A549 (cell line): ENCODE measurements around the gene FLNB. TPM values are rescaled to one million over a fixed set of nuclear protein-coding genes. Genes with fewer than 3 reads are reported as not detected.

Experiments used
- ATAC-seq, 2 experiments: fragments of 200-7000 bp in 1 of 2; fragments of >200 bp in 1 of 2; cut with Nextera tagmentation in 1 of 2; cut with Tn5 transposase in 1 of 2; 3 replicates each; pipeline versions ENCODE4 v1.8.0 to v1.9.1; 2018 to 2020; ENCODE audit warnings: mild to moderate bottlenecking in 1 of 2, moderate library complexity in 1 of 2
- CTCF ChIA-PET: fragments of 300-600 bp; sonication (Branson Sonifier 250); formaldehyde crosslinking; extraction: SDS; loops from one replicate; lab custom pipeline; 2021; ENCODE audit warnings: antibody characterized with exemption, inconsistent platforms; lab: Yijun Ruan, JAX
- POLR2A ChIA-PET: fragments of 350-600 bp; formaldehyde crosslinking; extraction: SDS; loops from one replicate; lab custom pipeline; 2021; ENCODE audit warnings: antibody characterized with exemption, inconsistent platforms; lab: Yijun Ruan, JAX
- DNase-seq, 2 experiments: peaks; one replicate each; pipeline versions ENCODE4 v3.0.0 to v3.0.0-alpha.2; 2011 to 2016; ENCODE audit warnings: low read depth in 1 of 2, low spot score in 1 of 2
- FAIRE-seq: peaks from 2 replicates; lab custom pipeline; 2011; peaks lifted over from hg19 to GRCh38; lab: Jason Lieb, UNC
- H3K27ac ChIP-seq, 2 experiments: fragments of >200 bp; sonication (Bioruptor Twin); formaldehyde crosslinking; 3 replicates each; pipeline ENCODE4 v1.5.1; 2016 to 2017
- H3K4me1 ChIP-seq: fragments of >200 bp; sonication (Bioruptor Twin); formaldehyde crosslinking; 3 replicates; pipeline ENCODE4 v1.6.1; 2016
- H3K4me2 ChIP-seq: fragments of >200 bp; sonication (Bioruptor Twin); formaldehyde crosslinking; 3 replicates; pipeline ENCODE4 v1.6.1; 2016
- H3K4me3 ChIP-seq: fragments of >200 bp; sonication (Bioruptor Twin); formaldehyde crosslinking; 3 replicates; pipeline ENCODE4 v1.5.1; 2016
- H3K9me3 ChIP-seq: fragments of >200 bp; sonication (Bioruptor Twin); formaldehyde crosslinking; 3 replicates; pipeline ENCODE4 v1.6.1; 2016
- BHLHE40 ChIP-seq: IDR thresholded peaks from 2 replicates; pipeline ENCODE4 v1.6.1; 2012; ENCODE audit warnings: low read depth, low read length, inconsistent platforms
- CBX2 ChIP-seq: fragments of 200-600 bp; sonication (generic); IDR thresholded peaks from 2 replicates; pipeline ENCODE4 v1.6.1; 2016; ENCODE audit warnings: low read depth, mild to moderate bottlenecking, borderline replicate concordance
- CBX8 ChIP-seq: fragments of 200-600 bp; sonication (generic); IDR thresholded peaks from 2 replicates; pipeline ENCODE4 v1.6.1; 2016
- CEBPB ChIP-seq, 2 experiments: fragments of >200 bp in 1 of 2; sonication (Bioruptor Twin) in 1 of 2; formaldehyde crosslinking in 1 of 2; IDR thresholded peaks; 2 replicates each; pipeline ENCODE4 v1.6.1; 2012 to 2016
- CTCF ChIP-seq: fragments of >200 bp; sonication (Bioruptor Twin); formaldehyde crosslinking; IDR thresholded peaks from 3 replicates; pipeline ENCODE4 v1.5.1; 2016
- EP300 ChIP-seq, 2 experiments: fragments of >200 bp; sonication (Bioruptor Twin); formaldehyde crosslinking; IDR thresholded peaks; 2 replicates in 1 of 2; 3 replicates in 1 of 2; pipeline ENCODE4 v1.6.1; 2016 to 2017
- ESRRA ChIP-seq: fragments of 150-350 bp; IDR thresholded peaks from 2 replicates; pipeline ENCODE4 v1.6.1; 2014; ENCODE audit warnings: mild to moderate bottlenecking, low read length, borderline replicate concordance
- FOSB ChIP-seq: fragments of 250-450 bp; sonication (Bioruptor Pico); IDR thresholded peaks from 2 replicates; pipeline ENCODE4 v1.5.0; 2020; ENCODE audit warnings: mild to moderate bottlenecking, moderate library complexity
- FOSL2 ChIP-seq, 2 experiments: fragments of 450-650 bp in 1 of 2; fragments of >200 bp in 1 of 2; sonication (Bioruptor Twin) in 1 of 2; formaldehyde crosslinking; IDR thresholded peaks; 2 replicates each; pipeline versions ENCODE4 v1.5.0 to v1.6.1; 2016 to 2020; ENCODE audit warnings: mild to moderate bottlenecking in 1 of 2, moderate library complexity in 1 of 2
- HES2 ChIP-seq: fragments of >200 bp; sonication (Bioruptor Twin); formaldehyde crosslinking; IDR thresholded peaks from 2 replicates; pipeline ENCODE4 v1.6.1; 2016
- JUNB ChIP-seq: fragments of >200 bp; sonication (Bioruptor Twin); formaldehyde crosslinking; IDR thresholded peaks from 2 replicates; pipeline ENCODE4 v1.6.1; 2016
- KDM5A ChIP-seq: fragments of 200-600 bp; sonication (generic); IDR thresholded peaks from 2 replicates; pipeline ENCODE4 v1.6.1; 2016; ENCODE audit warnings: antibody characterized with exemption, mild to moderate bottlenecking
- MYC ChIP-seq: IDR thresholded peaks from 2 replicates; pipeline ENCODE4 v1.6.1; 2012; ENCODE audit warnings: mild to moderate bottlenecking, inconsistent platforms, low read length, improper control_type of control experiment, borderline replicate concordance
- NPAS2 ChIP-seq: fragments of 250-450 bp; sonication (Bioruptor Pico); IDR thresholded peaks from 2 replicates; pipeline ENCODE4 v1.8.0; 2022; ENCODE audit warnings: mild to moderate bottlenecking, moderate library complexity, borderline replicate concordance
- RARB ChIP-seq: fragments of 250-450 bp; sonication (Bioruptor Pico); IDR thresholded peaks from 2 replicates; pipeline ENCODE4 v1.8.0; 2021; ENCODE audit warnings: mild to moderate bottlenecking, moderate library complexity
- RCOR1 ChIP-seq: fragments of 150-350 bp; IDR thresholded peaks from 2 replicates; pipeline ENCODE4 v1.6.1; 2014; ENCODE audit warnings: antibody characterized with exemption, low read length, low read depth
- REST ChIP-seq: fragments of 200-600 bp; sonication (generic); IDR thresholded peaks from 2 replicates; pipeline ENCODE4 v1.6.1; 2016; ENCODE audit warnings: antibody characterized with exemption, mild to moderate bottlenecking, moderate library complexity
- TFCP2L1 ChIP-seq: fragments of 250-450 bp; sonication (Bioruptor Pico); IDR thresholded peaks from 2 replicates; pipeline ENCODE4 v1.5.0; 2021; ENCODE audit warnings: mild to moderate bottlenecking
- TP53 ChIP-seq: fragments of 250-450 bp; sonication (Bioruptor Pico); IDR thresholded peaks from 2 replicates; pipeline ENCODE4 v1.5.0; 2021; ENCODE audit warnings: mild to moderate bottlenecking, moderate library complexity
- ZFP36 ChIP-seq: fragments of 450-650 bp; IDR thresholded peaks from 2 replicates; pipeline ENCODE4 v1.6.1; 2014; ENCODE audit warnings: borderline replicate concordance; ENCODE audit not compliant: partially characterized antibody
- ZSCAN20 ChIP-seq: fragments of 250-450 bp; sonication (Bioruptor Pico); IDR thresholded peaks from 2 replicates; pipeline ENCODE4 v1.8.0; 2022; ENCODE audit warnings: mild to moderate bottlenecking, moderate library complexity
- WGBS: methylation state at CpG from one replicate; pipeline ENCODE4 v1.1.6; 2017; ENCODE audit errors: missing lambda C conversion rate; 5-methylcytosine and 5-hydroxymethylcytosine counted together
- polyA plus RNA-seq, 4 experiments: library from polyadenylated mRNA; depleted of rRNA in 3 of 4; stranded (reverse); fragments of >200 nt; fragmentation: RNase III in 1 of 4; extraction: RNeasy Plus Mini Kit Qiagen cat#74134 plus additional on column Dnase treatment in 1 of 4; gene quantifications; 2 replicates in 3 of 4; 3 replicates in 1 of 4; pipeline ENCODE4 v1.2.3, GENCODE V29; 2011 to 2017
- TF ChIP-seq, protein P1 (sequence below): fragments of 250-450 bp; sonication (Bioruptor Pico); IDR thresholded peaks from 2 replicates; pipeline ENCODE4 v1.5.0; 2021; ENCODE audit warnings: mild to moderate bottlenecking, moderate library complexity, borderline replicate concordance

Gene FLNB
- polyA plus RNA-seq, 2 of the 4 experiments (the other 2 are of a cell fraction), result 235 to 439 TPM

DNA sequence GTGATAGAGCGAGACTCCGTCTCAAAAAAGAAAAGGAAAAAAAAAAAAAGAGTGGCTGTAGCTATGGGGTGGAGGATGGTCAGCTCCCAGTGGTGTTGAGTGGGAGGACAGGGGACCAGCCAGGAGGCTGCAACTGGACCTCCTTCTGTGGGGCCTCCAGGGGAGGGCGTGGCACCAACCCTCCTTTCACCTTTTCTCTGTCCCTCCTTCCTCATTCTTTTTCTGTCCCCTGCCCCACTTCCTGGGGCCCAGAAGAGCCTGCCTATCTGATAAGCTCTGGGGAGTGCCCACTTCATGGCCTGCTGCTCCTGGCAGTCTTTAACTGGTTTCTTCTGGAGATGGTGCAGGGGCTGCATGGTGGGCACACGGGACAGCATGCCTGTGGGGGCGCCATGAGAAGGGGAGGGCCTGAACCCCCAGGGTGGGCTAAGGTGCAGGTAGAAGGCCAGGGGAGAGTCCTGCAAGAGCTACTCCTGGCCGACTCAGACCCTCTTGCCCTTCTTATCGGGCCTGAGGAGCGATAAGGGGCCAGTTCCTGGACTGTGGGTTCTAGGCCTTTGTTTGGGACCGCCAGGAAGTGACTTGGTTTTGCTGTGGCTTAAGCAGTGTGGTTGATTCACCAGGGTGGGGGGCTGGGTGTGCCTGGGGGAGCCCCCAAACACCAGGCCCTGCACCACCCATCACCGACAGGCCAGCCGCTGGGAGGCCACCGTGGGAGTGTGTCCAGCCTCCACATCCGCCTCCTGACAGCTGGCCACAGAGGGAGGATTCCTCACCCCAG is 49.4 kb upstream of the FLNB start (continued):
- TF ChIP-seq FOSL2 (IDR thresholded peaks at IDR 0.05) (no peak), FOSL2 (CRISPR knock-in tag; IDR thresholded peaks at IDR 0.05) (no peak), ZSCAN20 (CRISPR knock-in tag) (no peak), CEBPB (IDR thresholded peaks at IDR 0.05) (no peak), CBX8 (no peak), HES2 (no peak)

DNA sequence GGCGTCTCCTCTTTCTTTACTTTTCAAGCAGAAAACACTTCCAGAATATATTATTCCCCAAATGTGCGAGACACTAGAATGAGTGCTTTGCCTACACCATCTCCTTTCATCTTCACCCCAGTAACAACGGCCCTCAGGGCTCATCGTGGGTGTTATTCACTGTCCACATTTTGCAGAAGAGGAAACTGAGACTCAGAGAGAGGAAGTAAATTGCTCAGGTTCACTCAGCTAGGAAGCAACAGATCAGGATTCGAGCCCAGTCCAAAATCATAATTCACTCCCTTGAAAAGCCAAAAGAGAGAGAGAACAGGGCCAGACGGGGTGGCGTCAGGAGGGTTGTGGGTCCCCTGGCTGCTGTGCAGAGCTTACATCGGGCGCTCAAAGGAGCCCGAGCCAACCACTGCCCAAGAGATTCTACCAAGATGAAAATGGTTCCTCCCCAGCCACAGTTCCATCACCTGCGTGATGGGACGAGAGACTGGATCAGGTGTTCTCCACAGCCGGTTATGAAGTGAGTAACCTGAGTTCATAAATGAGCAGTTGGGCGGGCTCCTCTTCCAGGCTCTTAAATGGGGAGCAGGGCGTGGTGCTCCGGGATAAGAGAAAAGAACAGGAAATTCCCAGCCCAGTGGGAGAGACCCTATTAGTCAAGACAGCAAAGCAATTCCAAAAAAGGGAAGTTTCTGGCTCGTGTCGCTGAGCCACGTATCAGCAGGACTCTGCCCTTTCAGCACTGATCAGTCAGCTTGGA is 48.6 kb upstream of the FLNB start:
- FAIRE-seq (no peak), ATAC-seq (peak; percentile 7 to 9; a peak in 2 of 6 replicates), DNase-seq (no peak)
- Histone ChIP-seq H3K9me3 (no peaks in the 10 kb centered on the region), H3K4me1 (peaks cover 42% of the 10 kb centered on the region), H3K4me3 (no peak overlapping the region), H3K4me2 (peak overlapping the region; percentile 47), H3K27ac (peak overlapping the region; percentile 62 to 86)
- TF ChIP-seq ESRRA, result no peak
- no peak for TF ChIP-seq TFCP2L1 (CRISPR knock-in tag)
- no peak for TF ChIP-seq RCOR1
- no peak for TF ChIP-seq KDM5A
- no peak for TF ChIP-seq REST
- no peak for TF ChIP-seq BHLHE40
- no peak for TF ChIP-seq ZFP36
- no peak for TF ChIP-seq JUNB
- no peak for TF ChIP-seq TP53 (CRISPR knock-in tag)
- no peak for TF ChIP-seq NPAS2
- no peak for TF ChIP-seq MYC
- TF ChIP-seq CTCF, result no peak
- no peak for TF ChIP-seq RARB (CRISPR knock-in tag)
- TF ChIP-seq CBX2, result no peak
- TF ChIP-seq, protein P1, sequence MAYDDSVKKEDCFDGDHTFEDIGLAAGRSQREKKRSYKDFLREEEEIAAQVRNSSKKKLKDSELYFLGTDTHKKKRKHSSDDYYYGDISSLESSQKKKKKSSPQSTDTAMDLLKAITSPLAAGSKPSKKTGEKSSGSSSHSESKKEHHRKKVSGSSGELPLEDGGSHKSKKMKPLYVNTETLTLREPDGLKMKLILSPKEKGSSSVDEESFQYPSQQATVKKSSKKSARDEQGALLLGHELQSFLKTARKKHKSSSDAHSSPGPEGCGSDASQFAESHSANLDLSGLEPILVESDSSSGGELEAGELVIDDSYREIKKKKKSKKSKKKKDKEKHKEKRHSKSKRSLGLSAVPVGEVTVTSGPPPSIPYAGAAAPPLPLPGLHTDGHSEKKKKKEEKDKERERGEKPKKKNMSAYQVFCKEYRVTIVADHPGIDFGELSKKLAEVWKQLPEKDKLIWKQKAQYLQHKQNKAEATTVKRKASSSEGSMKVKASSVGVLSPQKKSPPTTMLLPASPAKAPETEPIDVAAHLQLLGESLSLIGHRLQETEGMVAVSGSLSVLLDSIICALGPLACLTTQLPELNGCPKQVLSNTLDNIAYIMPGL (CRISPR knock-in tag), result no peak
- no peak for TF ChIP-seq FOSB
- no peak for TF ChIP-seq FOSL2 (IDR thresholded peaks at IDR 0.05)
- TF ChIP-seq FOSL2 (CRISPR knock-in tag; IDR thresholded peaks at IDR 0.05), result no peak
- no peak for TF ChIP-seq EP300 (IDR thresholded peaks at IDR 0.05)
- ChIA-PET POLR2A (interaction anchor here (0.7 kb wide), 1 partner anchor 12 kb away, joined by 3 read pairs; no protein-coding TSS in a partner anchor), CTCF (interaction anchor here (1.4 to 1.6 kb wide), 2 partner anchors 73 to 207 kb away, joined by 3 to 4 read pairs; no protein-coding TSS in a partner anchor)
- WGBS, result 59% methylated on average over 19 of the region's 19 CpGs
